ENCODE data around the gene EIF4EBP3. TPM values are rescaled to one million over a fixed set of nuclear protein-coding genes. Genes with fewer than 3 reads are reported as not detected.

EIF4EBP3 gene
- total RNA-seq, 2 experiments from 2014 or later, result 11.8 to 12.0 TPM

GRCh38 chr5:140595538-140596300 lies 48.3 kb downstream of the EIF4EBP3 start:
- ATAC-seq (ENCODE audit: low read depth), result no peak
- H3K27me3 Mint-ChIP-seq, result peaks cover 5% of the 10 kb centered on the region
- POLR2A ChIA-PET, result no interaction called here
- H3K36me3 Mint-ChIP-seq, result no peaks in the 10 kb centered on the region
- H3K4me1 Mint-ChIP-seq, result no peaks in the 10 kb centered on the region
- H3K27ac Mint-ChIP-seq, result no peak overlapping the region
- no peak overlapping the region for H3K4me3 Mint-ChIP-seq
- no peaks in the 10 kb centered on the region for H3K9me3 Mint-ChIP-seq
- no peak for DNase-seq

DNA sequence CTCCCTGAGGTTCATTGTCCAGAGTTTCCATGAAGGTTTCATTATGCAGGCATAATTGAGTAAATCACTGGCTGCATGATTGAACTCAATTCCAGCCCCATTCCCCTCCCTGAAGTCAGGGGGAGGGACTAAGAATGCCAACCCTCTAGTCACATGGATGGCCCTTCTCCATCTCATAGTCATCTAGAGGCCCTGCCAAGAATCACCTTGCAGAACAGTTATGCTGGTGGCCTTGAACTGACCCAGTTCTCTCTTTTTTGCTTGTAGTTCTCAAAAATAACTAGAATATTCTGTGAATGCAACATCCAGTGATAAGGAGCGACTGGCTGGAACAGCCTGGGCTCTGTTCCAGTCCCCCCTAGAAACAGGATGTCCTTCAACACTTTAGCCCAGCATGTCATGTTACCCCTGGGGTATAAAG lies 48.9 kb downstream of the EIF4EBP3 start:
- Mint-ChIP-seq H3K27me3 (peaks cover 5% of the 10 kb centered on the region), H3K4me1 (no peaks in the 10 kb centered on the region), H3K4me3 (no peak overlapping the region), H3K36me3 (no peaks in the 10 kb centered on the region), H3K27ac (no peak overlapping the region), H3K9me3 (no peaks in the 10 kb centered on the region)
- ATAC-seq (ENCODE audit: low read depth), result no peak
- POLR2A ChIA-PET, result no interaction called here
- no peak for DNase-seq

GRCh38 chr5:140598836-140599235 lies 51.4 kb downstream of the EIF4EBP3 start:
- H3K27me3 Mint-ChIP-seq, result peaks cover 5% of the 10 kb centered on the region
- H3K36me3 Mint-ChIP-seq, result no peaks in the 10 kb centered on the region
- H3K4me3 Mint-ChIP-seq, result no peak overlapping the region
- no peaks in the 10 kb centered on the region for H3K4me1 Mint-ChIP-seq
- no peak overlapping the region for H3K27ac Mint-ChIP-seq
- no peak for ATAC-seq (ENCODE audit: low read depth)
- H3K9me3 Mint-ChIP-seq, result no peaks in the 10 kb centered on the region
- DNase-seq, result no peak
- POLR2A ChIA-PET, result no interaction called here

Small RNA genes lying within 50 kb of the gene (microRNA-seq; reads per million reads assigned to microRNA genes)
- not detected for gene MIR6831

Other genes with a start within 250 kb of the EIF4EBP3 start
- gene PFDN1, start 244.6 kb upstream of the EIF4EBP3 start, total RNA-seq, result 10 to 100 TPM; 47.7 to 48.3 TPM
- 10 to 100 TPM; 12.8 TPM for gene HBEGF, start 201.1 kb upstream of the EIF4EBP3 start, total RNA-seq
- gene SLC4A9, start 187.5 kb upstream of the EIF4EBP3 start, total RNA-seq, result under 1 TPM; 0.17 to 0.31 TPM
- 100 to 1,000 TPM; 148 to 156 TPM for gene ANKHD1, start 145.8 kb upstream of the EIF4EBP3 start, total RNA-seq
- gene SRA1, start 9.8 kb downstream of the EIF4EBP3 start, total RNA-seq, result 10 to 100 TPM; 34.4 to 36.9 TPM
- gene APBB3, start 16.9 kb downstream of the EIF4EBP3 start, total RNA-seq, result 10 to 100 TPM; 41.3 to 47.7 TPM
- gene SLC35A4, start 17.2 kb downstream of the EIF4EBP3 start, total RNA-seq, result 10 to 100 TPM; 80.8 to 94.0 TPM
- 1 to 10 TPM; 3.5 to 4.1 TPM for gene CD14, start 85.5 kb downstream of the EIF4EBP3 start, total RNA-seq
- 10 to 100 TPM; 39.2 to 43.7 TPM for gene TMCO6, start 91.8 kb downstream of the EIF4EBP3 start, total RNA-seq
- 10 to 100 TPM; 65.9 to 66.6 TPM for gene NDUFA2, start 100.0 kb downstream of the EIF4EBP3 start, total RNA-seq
- 100 to 1,000 TPM; 135 to 140 TPM for gene IK, start 100.2 kb downstream of the EIF4EBP3 start, total RNA-seq
- gene WDR55, start 117.2 kb downstream of the EIF4EBP3 start, total RNA-seq, result 10 to 100 TPM; 41.8 to 45.4 TPM
- 1 to 10 TPM; 3.1 to 3.4 TPM for gene DND1, start 125.9 kb downstream of the EIF4EBP3 start, total RNA-seq
- 10 to 100 TPM; 77.3 to 81.5 TPM for gene HARS1, start 143.7 kb downstream of the EIF4EBP3 start, total RNA-seq
- 10 to 100 TPM; 38.7 to 41.7 TPM for gene HARS2, start 143.8 kb downstream of the EIF4EBP3 start, total RNA-seq
- gene ZMAT2, start 152.8 kb downstream of the EIF4EBP3 start, total RNA-seq, result 10 to 100 TPM; 54.7 to 57.8 TPM
- gene PCDHA1, start 238.5 kb downstream of the EIF4EBP3 start, total RNA-seq, result not detected
- not detected for gene PCDHA2, start 247.2 kb downstream of the EIF4EBP3 start, total RNA-seq